ENCODE data around the gene RAC2.

DNA sequence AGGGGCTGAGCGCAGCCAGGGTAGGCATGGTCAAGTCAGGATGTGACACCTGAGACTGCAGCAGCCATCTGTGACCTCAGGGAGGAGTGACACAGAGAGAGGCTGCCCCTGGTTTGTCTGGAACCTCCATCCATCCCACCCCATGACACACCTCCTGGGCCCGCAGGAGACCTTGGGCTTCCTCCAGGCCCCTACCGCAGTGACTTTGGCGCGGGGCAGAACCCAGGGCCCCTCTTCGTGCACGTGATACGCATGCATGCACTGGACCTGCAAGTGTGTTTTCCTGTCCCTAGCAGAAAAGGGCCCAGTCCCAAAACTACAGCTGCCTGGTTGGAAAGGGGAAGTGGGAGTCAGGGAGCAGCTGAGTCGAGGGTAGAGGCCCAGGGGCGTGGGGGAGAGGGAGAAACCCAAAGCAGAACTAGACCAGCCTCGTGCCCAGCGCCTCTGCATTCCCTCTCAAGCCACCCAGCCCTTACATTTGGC lies 30.4 kb upstream of the RAC2 start:
- TF ChIP-seq POLR2A (IDR thresholded peaks at IDR 0.05; ENCODE audit: low read depth, low read length) (no peak), TAF1 (IDR thresholded peaks at IDR 0.05; ENCODE audit: borderline replicate concordance, low read depth, low read length) (no peak)
